GM21390 (cell line): Measurements from ENCODE around the gene IGF2BP3.

Experiments
- ATAC-seq: cut with Tn5 transposase; IDR thresholded peaks from one replicate; pipeline ENCODE4 v1.9.1; 2021; ENCODE audit not compliant: unreplicated experiment

IGF2BP3 gene

GRCh38 chr7:23272275-23272674, 198.0 kb downstream of the IGF2BP3 start:
- ATAC-seq, result no peak

- ATAC-seq, result no peak
These were observed 201.5 kb downstream of the IGF2BP3 start for GRCh38 chr7:23268746-23269145.

- ATAC-seq, result no peak
These were observed 202.1 kb downstream of the IGF2BP3 start for GRCh38 chr7:23268167-23268566.

GRCh38 chr7:23267357-23267756, 202.9 kb downstream of the IGF2BP3 start:
- no peak for ATAC-seq

- ATAC-seq, result no peak
These were observed 203.4 kb downstream of the IGF2BP3 start for GRCh38 chr7:23266918-23267317.

- peak; percentile 44 for ATAC-seq
These were observed 205.3 kb downstream of the IGF2BP3 start for GRCh38 chr7:23264916-23265458.

- peak; percentile 68 for ATAC-seq
These were observed 208.3 kb downstream of the IGF2BP3 start for GRCh38 chr7:23261843-23262452.

- ATAC-seq, result no peak
These were observed 209.9 kb downstream of the IGF2BP3 start for GRCh38 chr7:23260371-23260770.
